ENCODE measurements around the gene HBEGF.

The HBEGF gene

DNA sequence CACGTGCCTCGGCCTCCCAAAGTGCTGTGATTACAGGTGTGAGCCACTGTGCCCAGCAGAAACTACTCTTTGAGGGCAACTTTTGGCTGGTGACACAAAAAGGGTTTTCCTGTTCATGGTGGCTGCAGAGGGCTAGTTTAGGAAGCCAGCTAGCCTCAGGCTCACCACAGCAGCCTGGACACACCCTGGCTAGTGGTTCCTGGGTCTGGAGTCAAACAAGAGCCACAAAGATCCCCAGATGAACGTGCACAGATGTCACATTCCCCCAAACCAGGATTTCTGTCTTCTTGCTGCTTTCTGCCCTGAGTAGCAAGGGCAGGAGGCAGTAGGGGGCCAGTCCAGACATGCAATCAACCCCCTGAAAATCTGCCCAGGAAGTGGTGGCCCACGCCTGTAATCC lies 6.8 kb downstream of the HBEGF start:
- H3K4me3 ChIP-seq (ENCODE audit: low read depth, low read length) = no peak overlapping the region
- TF ChIP-seq, protein P1, sequence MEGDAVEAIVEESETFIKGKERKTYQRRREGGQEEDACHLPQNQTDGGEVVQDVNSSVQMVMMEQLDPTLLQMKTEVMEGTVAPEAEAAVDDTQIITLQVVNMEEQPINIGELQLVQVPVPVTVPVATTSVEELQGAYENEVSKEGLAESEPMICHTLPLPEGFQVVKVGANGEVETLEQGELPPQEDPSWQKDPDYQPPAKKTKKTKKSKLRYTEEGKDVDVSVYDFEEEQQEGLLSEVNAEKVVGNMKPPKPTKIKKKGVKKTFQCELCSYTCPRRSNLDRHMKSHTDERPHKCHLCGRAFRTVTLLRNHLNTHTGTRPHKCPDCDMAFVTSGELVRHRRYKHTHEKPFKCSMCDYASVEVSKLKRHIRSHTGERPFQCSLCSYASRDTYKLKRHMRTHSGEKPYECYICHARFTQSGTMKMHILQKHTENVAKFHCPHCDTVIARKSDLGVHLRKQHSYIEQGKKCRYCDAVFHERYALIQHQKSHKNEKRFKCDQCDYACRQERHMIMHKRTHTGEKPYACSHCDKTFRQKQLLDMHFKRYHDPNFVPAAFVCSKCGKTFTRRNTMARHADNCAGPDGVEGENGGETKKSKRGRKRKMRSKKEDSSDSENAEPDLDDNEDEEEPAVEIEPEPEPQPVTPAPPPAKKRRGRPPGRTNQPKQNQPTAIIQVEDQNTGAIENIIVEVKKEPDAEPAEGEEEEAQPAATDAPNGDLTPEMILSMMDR (IDR thresholded peaks at IDR 0.05; ENCODE audit: insufficient read depth, low read depth, low read length, missing control alignments) = no peak
- DNase-seq (ENCODE audit: low read depth) = peak; percentile 17

DNA sequence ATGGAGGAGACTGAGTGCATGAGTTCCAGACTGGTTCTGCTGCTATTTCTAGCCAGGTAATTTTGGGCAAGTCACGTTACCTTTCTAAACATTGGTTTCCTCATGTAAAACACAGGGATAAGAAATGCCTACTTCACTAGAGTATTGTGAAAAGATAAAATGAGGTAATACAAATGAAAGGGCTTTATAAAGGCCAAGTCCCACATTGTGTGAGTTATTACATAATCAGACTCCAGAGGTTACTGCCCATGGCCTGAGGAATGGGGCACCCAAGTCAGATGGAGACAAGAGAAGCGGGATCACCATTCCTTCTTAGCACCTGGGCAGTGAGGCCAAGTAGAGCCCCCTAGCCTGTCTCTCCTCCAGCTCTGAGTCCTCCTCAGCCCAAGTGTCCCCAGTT lies 7.5 kb downstream of the HBEGF start:
- DNase-seq (ENCODE audit: low read depth) = no peak
- TF ChIP-seq, protein P1 (IDR thresholded peaks at IDR 0.05; ENCODE audit: insufficient read depth, low read depth, low read length, missing control alignments) = no peak
- H3K4me3 ChIP-seq (ENCODE audit: low read depth, low read length) = no peak overlapping the region

DNA sequence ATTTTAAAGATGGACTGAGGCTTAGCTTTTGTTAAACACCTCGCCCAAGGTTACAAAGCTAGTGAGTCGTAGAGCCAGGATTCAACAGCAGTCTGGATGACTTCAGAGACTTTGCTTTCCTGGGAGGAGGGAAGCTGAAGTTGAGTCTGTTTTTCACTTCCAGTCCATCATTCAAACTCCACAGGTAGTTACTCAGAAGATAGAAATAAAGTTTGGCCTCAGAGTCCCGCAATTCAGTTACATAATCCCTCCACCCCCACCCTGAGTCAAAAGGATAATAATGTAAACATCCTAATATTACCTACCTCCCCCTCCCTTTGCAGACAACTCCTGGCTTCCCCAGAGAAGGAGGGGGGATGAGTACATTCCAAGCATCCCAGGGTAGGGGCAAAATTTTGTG lies 8.1 kb downstream of the HBEGF start:
- no peak for DNase-seq (ENCODE audit: low read depth)
- H3K4me3 ChIP-seq (ENCODE audit: low read depth, low read length) = no peak overlapping the region
- TF ChIP-seq, protein P1 (IDR thresholded peaks at IDR 0.05; ENCODE audit: insufficient read depth, low read depth, low read length, missing control alignments) = no peak

DNA sequence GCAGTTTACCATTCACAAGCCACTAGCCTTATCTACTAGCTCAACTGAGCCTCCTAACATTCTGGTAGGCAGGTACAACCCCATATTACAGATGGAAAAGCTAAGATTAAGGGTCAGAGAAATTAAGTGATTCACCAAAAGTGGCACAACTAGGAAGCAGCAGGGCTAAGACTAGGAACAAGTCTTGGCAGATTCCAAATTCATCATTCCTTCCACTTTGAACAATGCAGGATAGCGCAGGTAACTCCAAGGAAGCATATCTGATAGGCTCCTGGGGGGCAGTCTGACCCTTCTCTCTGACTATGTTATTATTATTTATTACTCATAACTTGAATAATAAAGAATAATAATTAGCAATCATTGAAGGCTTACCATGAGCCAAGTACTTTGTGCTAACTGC lies 8.5 kb downstream of the HBEGF start:
- no peak for DNase-seq (ENCODE audit: low read depth)
- H3K4me3 ChIP-seq (ENCODE audit: low read depth, low read length) = no peak overlapping the region
- TF ChIP-seq, protein P1 (IDR thresholded peaks at IDR 0.05; ENCODE audit: insufficient read depth, low read depth, low read length, missing control alignments) = no peak

DNA sequence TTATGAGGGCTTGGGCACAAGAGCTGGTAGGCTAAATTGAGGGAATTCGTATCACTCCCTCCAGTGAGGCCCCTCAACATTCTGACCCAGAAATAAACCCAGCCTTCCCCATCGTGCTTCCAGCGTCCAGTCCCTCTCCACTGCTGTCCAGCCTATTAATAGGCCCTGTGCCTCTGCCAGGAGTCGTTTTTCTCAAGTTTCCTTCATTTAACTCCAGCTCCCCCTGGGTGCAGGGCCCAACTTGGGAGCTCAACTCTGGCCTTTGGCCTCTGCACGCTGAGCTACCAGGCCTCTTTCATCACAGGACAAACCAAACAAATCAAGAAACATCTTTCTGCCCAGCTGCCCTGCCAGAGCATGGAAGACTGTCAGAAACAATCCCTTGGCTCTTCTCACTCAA lies 10.0 kb downstream of the HBEGF start:
- TF ChIP-seq, protein P1 (IDR thresholded peaks at IDR 0.05; ENCODE audit: insufficient read depth, low read depth, low read length, missing control alignments) = no peak
- no peak for DNase-seq (ENCODE audit: low read depth)
- H3K4me3 ChIP-seq (ENCODE audit: low read depth, low read length) = no peak overlapping the region

DNA sequence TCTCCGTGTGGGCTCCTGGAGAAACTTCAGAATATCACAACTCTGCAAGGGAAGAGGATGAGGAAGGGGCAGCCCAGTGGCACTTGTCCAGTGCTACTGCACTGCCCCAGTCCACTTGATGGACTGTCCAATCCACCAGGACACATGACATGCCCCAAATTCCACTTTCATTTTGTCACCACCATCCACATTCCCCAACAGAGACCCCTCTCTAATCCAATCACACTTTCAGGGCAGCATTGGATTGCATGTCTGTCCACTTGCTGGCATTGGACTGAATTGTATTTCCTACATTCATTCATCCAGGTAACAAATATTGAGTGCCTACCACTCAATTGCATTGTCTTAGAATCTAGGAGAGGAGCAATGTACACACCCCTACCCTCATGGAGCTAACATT lies 14.8 kb downstream of the HBEGF start:
- TF ChIP-seq, protein P1 (IDR thresholded peaks at IDR 0.05; ENCODE audit: insufficient read depth, low read depth, low read length, missing control alignments) = no peak
- no peak overlapping the region for H3K4me3 ChIP-seq (ENCODE audit: low read depth, low read length)
- DNase-seq (ENCODE audit: low read depth) = no peak

DNA sequence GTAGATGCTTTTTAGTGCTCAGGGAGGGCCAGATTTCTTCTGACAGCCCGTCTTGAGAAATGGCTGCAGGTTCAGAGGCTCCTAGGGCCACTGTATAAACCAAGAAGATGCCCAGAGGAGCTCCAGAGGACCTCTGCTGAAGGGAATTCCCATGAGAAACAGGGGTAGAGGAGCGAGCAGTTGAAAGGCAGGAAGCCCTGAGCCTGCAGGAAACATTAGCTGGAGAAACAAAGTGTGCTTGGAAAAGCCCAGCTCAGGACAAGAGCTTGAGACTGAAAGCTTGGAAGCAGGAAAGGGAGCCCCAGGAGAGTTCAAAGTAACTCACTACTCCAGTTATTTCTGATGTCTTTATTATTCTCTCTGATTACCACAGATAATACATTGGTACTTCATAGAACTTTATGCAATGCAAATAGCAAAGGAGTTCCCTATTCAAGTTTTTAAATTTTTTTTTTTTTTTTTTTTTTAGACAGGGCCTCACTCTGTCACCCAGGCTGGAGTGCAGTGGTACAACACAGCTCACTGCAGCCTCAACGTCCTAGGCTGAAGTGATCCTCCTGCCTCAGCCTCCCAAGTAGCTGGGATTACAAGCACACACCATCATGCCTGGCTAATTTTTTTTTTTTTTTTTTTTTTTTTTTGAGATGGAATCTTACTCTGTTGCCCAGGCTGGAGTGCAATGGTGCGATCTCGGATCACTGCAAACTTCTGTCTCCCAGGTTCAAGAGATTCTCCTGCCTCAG lies 16.5 kb downstream of the HBEGF start:
- DNase-seq (ENCODE audit: low read depth) = no peak
- TF ChIP-seq, protein P1 (IDR thresholded peaks at IDR 0.05; ENCODE audit: insufficient read depth, low read depth, low read length, missing control alignments) = no peak
- H3K4me3 ChIP-seq (ENCODE audit: low read depth, low read length) = no peak overlapping the region
